Sigmoid colon (tissue), 7 donors: Measurements from ENCODE around the gene ANGPT4. TPM values are rescaled to one million over a fixed set of nuclear protein-coding genes. Genes with fewer than 3 reads are reported as not detected.

Experiments
- DNase-seq: peaks from one replicate; pipeline ENCODE4 v3.0.0-alpha.2; 2019
- H3K27ac ChIP-seq, 4 donors: fragments of 200-600 bp; sonication (generic); one replicate each; pipeline ENCODE4 v1.5.1; 2016 to 2019; ENCODE audit warnings: mild to moderate bottlenecking in 1 of 4
- H3K27me3 ChIP-seq, 3 donors: fragments of 200-600 bp; sonication (generic); one replicate each; pipeline ENCODE4 v1.5.1; 2019; ENCODE audit warnings: mild to moderate bottlenecking in 1 of 3
- H3K36me3 ChIP-seq, 4 donors: fragments of 200-600 bp; sonication (generic); one replicate each; pipeline ENCODE4 v1.5.1; 2016 to 2019
- H3K4me1 ChIP-seq, 4 donors: fragments of 200-600 bp; sonication (generic); one replicate each; pipeline ENCODE4 v1.5.1; 2017 to 2019
- H3K4me3 ChIP-seq, 4 donors: fragments of 200-600 bp; sonication (generic); one replicate each; pipeline ENCODE4 v1.5.1; 2017 to 2019; ENCODE audit warnings: mild to moderate bottlenecking in 2 of 4, moderate library complexity in 1 of 4
- H3K9me3 ChIP-seq, 4 donors: fragments of 200-600 bp in 3 of 4; sonication (generic) in 3 of 4; one replicate each; pipeline versions ENCODE4 v1.5.1 to v1.6.1; 2013 to 2019
- EP300 ChIP-seq, 4 donors: sonication (generic); formaldehyde crosslinking; IDR thresholded peaks; one replicate each; pipeline ENCODE4 v1.6.1; 2017; ENCODE audit warnings: antibody characterized with exemption in 4 of 4
- POLR2A ChIP-seq, 2 donors: fragments of 450-650 bp; IDR thresholded peaks; one replicate each; pipeline ENCODE4 v1.6.1; 2016; ENCODE audit warnings: antibody characterized with exemption in 2 of 2, mild to moderate bottlenecking in 2 of 2, moderate library complexity in 2 of 2
- POLR2AphosphoS5 ChIP-seq, 4 donors: sonication (generic); formaldehyde crosslinking; IDR thresholded peaks; one replicate each; pipeline ENCODE4 v1.6.1; 2017; ENCODE audit warnings: antibody characterized with exemption in 4 of 4
- WGBS, 2 donors: extraction: QIAGEN DNeasy Blood & Tissue Kit; methylation state at CpG; one replicate each; pipeline ENCODE4 v1.1.7; 2013; 5-methylcytosine and 5-hydroxymethylcytosine counted together
- intact Hi-C: fragments of 100-400 bp; cut with DNase I; formaldehyde crosslinking; loops from one replicate; pipeline ENCODE4 v1.15.1; 2023
- polyA plus RNA-seq, 3 donors: library from polyadenylated mRNA; stranded (reverse); fragments of 200-250 nt; gene quantifications; one replicate each; pipeline ENCODE4 v1.2.3, GENCODE V29; 2013
- total RNA-seq, 4 donors: library from RNA; depleted of rRNA; stranded (reverse); fragments of >200 nt; gene quantifications; one replicate each; pipeline ENCODE4 v1.1.0, GENCODE V29; 2016
- TF ChIP-seq, protein P1 (sequence below), 4 experiments: fragments of 450-650 bp in 3 of 4; fragments of 200-600 bp in 1 of 4; IDR thresholded peaks; one replicate each; pipeline ENCODE4 v1.5.1; 2016 to 2019; ENCODE audit warnings: antibody characterized with exemption in 4 of 4, mild to moderate bottlenecking in 3 of 4, moderate library complexity in 2 of 4
- donor health status: healthy with polysubstance abuse.
- donor health status: Bipolar disorder and iron deficiency.
- donor health status: healthy.

Gene ANGPT4
- total and polyA plus RNA-seq, 7 donors = under 0.01 to 0.28 (median 0.23) TPM; not detected in 3

DNA sequence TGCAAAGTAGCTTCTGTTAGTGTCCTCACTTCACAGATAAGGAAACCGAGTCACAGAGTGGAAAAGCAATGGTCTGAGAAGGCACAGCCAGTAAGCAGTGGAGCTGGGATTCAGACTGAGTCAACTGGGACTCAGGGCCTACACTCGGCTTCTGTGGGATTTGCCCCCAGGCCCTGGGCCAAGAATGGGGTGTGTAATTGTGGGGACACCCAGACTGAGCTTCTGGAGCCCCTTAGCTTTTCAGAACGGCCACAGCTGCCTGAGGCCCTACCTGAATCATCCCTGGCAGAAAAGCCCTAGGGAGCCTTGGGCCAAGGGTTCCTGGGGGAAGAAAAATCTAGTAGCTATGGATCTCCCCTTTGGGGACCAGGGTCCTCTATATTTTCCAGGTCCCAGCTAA, 6.5 kb downstream of the ANGPT4 start:
- DNase-seq = no peak
- intact Hi-C loops = no loop called here
- no peak overlapping the region for H3K4me3 ChIP-seq
- no peaks in the 10 kb centered on the region for H3K36me3 ChIP-seq
- no peak overlapping the region for H3K27ac ChIP-seq
- 68 to 81% methylated on average over 3 of the region's 3 CpGs for WGBS, 2 donors
- no peaks in the 10 kb centered on the region for H3K4me1 ChIP-seq
- no peaks in the 10 kb centered on the region for H3K9me3 ChIP-seq
- peaks cover 0 to 22% (median 0%) of the 10 kb centered on the region in 3 donors for H3K27me3 ChIP-seq
- TF ChIP-seq, protein P1, sequence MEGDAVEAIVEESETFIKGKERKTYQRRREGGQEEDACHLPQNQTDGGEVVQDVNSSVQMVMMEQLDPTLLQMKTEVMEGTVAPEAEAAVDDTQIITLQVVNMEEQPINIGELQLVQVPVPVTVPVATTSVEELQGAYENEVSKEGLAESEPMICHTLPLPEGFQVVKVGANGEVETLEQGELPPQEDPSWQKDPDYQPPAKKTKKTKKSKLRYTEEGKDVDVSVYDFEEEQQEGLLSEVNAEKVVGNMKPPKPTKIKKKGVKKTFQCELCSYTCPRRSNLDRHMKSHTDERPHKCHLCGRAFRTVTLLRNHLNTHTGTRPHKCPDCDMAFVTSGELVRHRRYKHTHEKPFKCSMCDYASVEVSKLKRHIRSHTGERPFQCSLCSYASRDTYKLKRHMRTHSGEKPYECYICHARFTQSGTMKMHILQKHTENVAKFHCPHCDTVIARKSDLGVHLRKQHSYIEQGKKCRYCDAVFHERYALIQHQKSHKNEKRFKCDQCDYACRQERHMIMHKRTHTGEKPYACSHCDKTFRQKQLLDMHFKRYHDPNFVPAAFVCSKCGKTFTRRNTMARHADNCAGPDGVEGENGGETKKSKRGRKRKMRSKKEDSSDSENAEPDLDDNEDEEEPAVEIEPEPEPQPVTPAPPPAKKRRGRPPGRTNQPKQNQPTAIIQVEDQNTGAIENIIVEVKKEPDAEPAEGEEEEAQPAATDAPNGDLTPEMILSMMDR (IDR thresholded peaks at IDR 0.05) = no peak
- TF ChIP-seq POLR2AphosphoS5 (IDR thresholded peaks at IDR 0.05) = no peak
- no peak for TF ChIP-seq POLR2A (IDR thresholded peaks at IDR 0.05)
- no peak for TF ChIP-seq EP300 (IDR thresholded peaks at IDR 0.05)

DNA sequence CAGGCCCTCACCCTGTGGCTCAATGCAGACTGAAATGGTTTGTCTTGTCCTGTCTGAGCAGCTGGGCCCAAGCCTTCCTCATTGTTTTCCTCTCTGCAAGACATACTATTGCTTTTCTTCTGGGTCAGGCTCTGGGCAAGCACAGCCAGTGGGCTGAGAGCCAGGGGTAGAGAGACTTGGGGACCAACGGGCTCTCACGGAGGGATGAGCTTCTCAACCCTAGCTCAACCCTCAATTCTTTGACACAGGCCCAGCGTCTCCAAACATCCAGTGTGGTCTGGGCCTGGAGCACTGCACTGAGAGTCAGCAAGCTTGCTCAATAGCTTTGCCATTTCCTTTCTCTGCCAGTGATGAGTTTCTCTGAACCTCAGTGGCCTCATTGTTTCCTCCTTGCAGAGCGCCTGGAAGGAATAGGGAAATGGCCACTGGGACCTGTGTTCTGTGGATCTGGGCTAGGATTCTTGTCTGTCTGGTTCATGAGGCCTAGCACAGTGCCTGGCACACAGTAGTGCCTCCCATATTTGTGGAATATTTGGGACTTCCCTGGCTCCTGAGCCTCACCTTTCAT, 9.3 kb downstream of the ANGPT4 start:
- intact Hi-C loops = no loop called here
- Histone ChIP-seq H3K27ac (no peak overlapping the region), H3K9me3 (no peaks in the 10 kb centered on the region), H3K4me1 (no peaks in the 10 kb centered on the region), H3K36me3 (no peaks in the 10 kb centered on the region), H3K27me3 (peaks cover 0 to 2% (median 0%) of the 10 kb centered on the region in 3 donors), H3K4me3 (no peak overlapping the region)
- WGBS, 2 donors = 88 to 90% methylated on average over 4 of the region's 4 CpGs
- DNase-seq = no peak
- TF ChIP-seq, protein P1 (IDR thresholded peaks at IDR 0.05) = no peak
- TF ChIP-seq POLR2AphosphoS5 (IDR thresholded peaks at IDR 0.05) (no peak), EP300 (IDR thresholded peaks at IDR 0.05) (no peak), POLR2A (IDR thresholded peaks at IDR 0.05) (no peak)

- Histone ChIP-seq H3K4me3 (no peak overlapping the region), H3K27me3 (no peaks in the 10 kb centered on the region), H3K27ac (no peak overlapping the region), H3K4me1 (no peaks in the 10 kb centered on the region), H3K9me3 (no peaks in the 10 kb centered on the region), H3K36me3 (no peaks in the 10 kb centered on the region)
- 76 to 80% methylated on average over 6 of the region's 6 CpGs for WGBS, 2 donors
- DNase-seq = no peak
- TF ChIP-seq POLR2A (IDR thresholded peaks at IDR 0.05) (no peak), EP300 (IDR thresholded peaks at IDR 0.05) (no peak), POLR2AphosphoS5 (IDR thresholded peaks at IDR 0.05) (no peak)
- TF ChIP-seq, protein P1 (IDR thresholded peaks at IDR 0.05) = no peak
- intact Hi-C loops = no loop called here
Measured at GRCh38 chr20:906001-906520, 10.1 kb downstream of the ANGPT4 start.

DNA sequence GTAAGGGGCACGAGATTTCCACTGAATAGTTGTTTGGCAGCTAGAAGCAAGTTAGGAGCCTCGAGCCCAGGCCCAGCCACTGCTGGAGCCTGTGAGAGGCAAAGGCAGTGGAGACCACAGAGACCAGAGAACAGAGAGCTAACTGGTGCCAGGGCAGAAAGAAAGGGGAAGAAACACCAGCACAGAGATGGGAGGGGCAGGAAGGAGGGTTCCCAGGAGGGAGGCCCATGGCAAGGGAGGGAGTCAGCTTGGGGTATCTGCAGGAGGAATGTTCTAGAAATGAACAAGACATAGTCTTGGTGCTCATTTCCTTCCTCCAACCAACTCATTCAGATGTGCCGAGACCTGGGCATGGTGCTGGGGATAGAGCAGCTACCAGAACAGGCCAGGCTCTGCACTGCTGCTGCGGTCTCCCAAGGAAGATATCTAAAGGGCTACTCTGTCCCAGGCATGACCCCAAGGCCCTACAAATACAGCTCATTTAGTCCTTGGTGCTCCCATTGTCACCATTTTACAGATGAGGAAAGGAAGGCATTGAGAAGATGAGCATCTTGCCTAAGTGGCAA, 10.7 kb downstream of the ANGPT4 start:
- TF ChIP-seq POLR2A (IDR thresholded peaks at IDR 0.05) (no peak), EP300 (IDR thresholded peaks at IDR 0.05) (no peak), POLR2AphosphoS5 (IDR thresholded peaks at IDR 0.05) (no peak)
- TF ChIP-seq, protein P1 (IDR thresholded peaks at IDR 0.05) = no peak
- no peaks in the 10 kb centered on the region for H3K36me3 ChIP-seq
- no peak overlapping the region for H3K4me3 ChIP-seq
- no peak overlapping the region for H3K27ac ChIP-seq
- 47 to 58% methylated on average over 4 of the region's 4 CpGs for WGBS, 2 donors
- no peak for DNase-seq
- H3K27me3 ChIP-seq = no peaks in the 10 kb centered on the region
- H3K4me1 ChIP-seq = no peaks in the 10 kb centered on the region
- H3K9me3 ChIP-seq = no peaks in the 10 kb centered on the region
- intact Hi-C loops = no loop called here
